Hippocampal formation (tissue), 2 donors: ENCODE data around the gene MXRA5.
"Not testable (repeated sequence)": the region's sequence is repeated elsewhere in the genome, so short reads cannot be mapped to it uniquely, and the experiment has no call there.

Experiments
- DNase-seq, 2 donors: peaks; one replicate each; lab custom pipeline; 2025; lab: John Stamatoyannopoulos, UW

MXRA5 gene

GRCh38 chrX:3346501-3347259 lies at the start of gene MXRA5:
Gene MXRA5 (minus strand): TSS chrX:3346652. CDS start chrX:3343833, 2,819 bp downstream.
- DNase-seq = no peak

GRCh38 chrX:3393581-3394111 lies 47.2 kb upstream of the MXRA5 start:
- no peak for DNase-seq

GRCh38 chrX:3393178-3393577 lies 46.7 kb upstream of the MXRA5 start:
- DNase-seq = no peak

- no peak for DNase-seq
Measured at GRCh38 chrX:3388457-3388856, 42.0 kb upstream of the MXRA5 start.

GRCh38 chrX:3384327-3384726 lies 37.9 kb upstream of the MXRA5 start:
- no peak for DNase-seq

GRCh38 chrX:3380603-3381002 lies 34.2 kb upstream of the MXRA5 start:
- no peak for DNase-seq

- DNase-seq = no peak
Measured at GRCh38 chrX:3379111-3379510, 32.7 kb upstream of the MXRA5 start.

GRCh38 chrX:3378156-3378555 lies 31.7 kb upstream of the MXRA5 start:
- no peak for DNase-seq

- DNase-seq = no peak
Measured at GRCh38 chrX:3377560-3377959, 31.1 kb upstream of the MXRA5 start.

- DNase-seq = not testable (repeated sequence)
Measured at GRCh38 chrX:3375878-3376508, 29.5 kb upstream of the MXRA5 start.

- no peak for DNase-seq
Measured at GRCh38 chrX:3374108-3374800, 27.8 kb upstream of the MXRA5 start.

- DNase-seq = no peak
Measured at GRCh38 chrX:3371163-3371562, 24.7 kb upstream of the MXRA5 start.

- DNase-seq = no peak
Measured at GRCh38 chrX:3370656-3371055, 24.2 kb upstream of the MXRA5 start.

GRCh38 chrX:3362956-3363355 lies 16.5 kb upstream of the MXRA5 start:
- DNase-seq = no peak

GRCh38 chrX:3360881-3361280 lies 14.4 kb upstream of the MXRA5 start:
- DNase-seq = no peak

GRCh38 chrX:3352741-3353140 lies 6.3 kb upstream of the MXRA5 start:
- not testable (repeated sequence) for DNase-seq

- no peak for DNase-seq
Measured at GRCh38 chrX:3351276-3351675, 4.8 kb upstream of the MXRA5 start.

- no peak for DNase-seq
Measured at GRCh38 chrX:3348191-3348590, 1.7 kb upstream of the MXRA5 start.

GRCh38 chrX:3345281-3346191 lies 916 bp downstream of the MXRA5 start:
- DNase-seq = no peak

- not testable (repeated sequence) for DNase-seq
Measured at GRCh38 chrX:3343569-3343968, 2.9 kb downstream of the MXRA5 start.

GRCh38 chrX:3340016-3340415 lies 6.4 kb downstream of the MXRA5 start:
- DNase-seq = no peak

GRCh38 chrX:3326681-3327080 lies 19.8 kb downstream of the MXRA5 start:
- no peak for DNase-seq
